ENCODE data around the gene ZZZ3. TPM values are rescaled to one million over a fixed set of nuclear protein-coding genes. Genes with fewer than 3 reads are reported as not detected.
"Not testable (repeated sequence)": the region's sequence is repeated elsewhere in the genome, so short reads cannot be mapped to it uniquely, and the experiment has no call there.

Gene ZZZ3
- total RNA-seq, 4 donors from 2014 or later = 50.6 to 117 (median 54.5) TPM

DNA sequence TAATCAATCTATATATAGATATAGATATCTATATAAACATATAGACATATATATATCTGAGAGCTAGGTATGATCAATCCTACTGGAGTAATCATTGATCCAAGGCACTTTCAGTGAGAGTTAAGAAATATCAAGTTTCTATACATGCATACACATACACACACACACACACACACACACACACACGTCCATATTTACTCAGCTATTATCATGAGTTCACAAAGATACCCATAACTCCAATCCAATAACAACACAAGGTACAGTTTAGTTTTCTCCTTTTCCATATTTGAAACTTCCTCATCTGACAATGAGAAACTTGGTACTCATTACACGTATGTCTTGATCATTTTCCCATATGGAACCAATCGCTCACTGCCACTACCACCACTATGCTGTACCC is 27.3 kb upstream of the ZZZ3 start:
- no peak for TF ChIP-seq POLR2A (IDR thresholded peaks at IDR 0.05)
- no peak for TF ChIP-seq POLR2AphosphoS5 (IDR thresholded peaks at IDR 0.05)
- no peak for DNase-seq (ENCODE audit: low spot score in 2 of 2)
- no peak overlapping the region for H3K27ac ChIP-seq
- no peaks in the 10 kb centered on the region for H3K4me1 ChIP-seq
- H3K27me3 ChIP-seq = no peaks in the 10 kb centered on the region
- WGBS = 92% methylated on average over 3 of the region's 3 CpGs
- H3K4me3 ChIP-seq = no peak overlapping the region
- H3K9me3 ChIP-seq = no peaks in the 10 kb centered on the region
- peaks cover 60% of the 10 kb centered on the region for H3K36me3 ChIP-seq

DNA sequence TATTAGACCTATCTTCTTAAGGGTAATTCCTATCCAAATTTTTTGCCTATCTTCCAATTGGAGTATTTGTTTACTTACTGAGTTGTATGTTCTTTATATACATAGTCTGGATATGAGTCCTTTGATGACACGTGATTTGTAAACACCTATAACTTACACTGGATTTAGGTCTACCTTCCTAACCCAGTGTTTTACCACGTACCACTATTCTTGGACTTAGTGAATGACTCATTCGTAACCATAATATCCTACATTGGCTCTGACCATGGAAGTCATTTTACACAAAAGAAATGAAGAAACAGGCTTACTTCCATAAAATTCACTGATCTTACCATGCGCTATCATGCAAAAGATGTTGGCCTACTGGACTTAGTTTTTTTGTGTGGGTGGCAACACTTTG is 23.9 kb upstream of the ZZZ3 start:
- no peaks in the 10 kb centered on the region for H3K4me1 ChIP-seq
- peaks cover 44% of the 10 kb centered on the region for H3K36me3 ChIP-seq
- H3K27me3 ChIP-seq = no peaks in the 10 kb centered on the region
- DNase-seq (ENCODE audit: low spot score in 2 of 2) = no peak
- 96% methylated on average over 4 of the region's 4 CpGs for WGBS
- TF ChIP-seq POLR2AphosphoS5 (IDR thresholded peaks at IDR 0.05) (no peak), EP300 (IDR thresholded peaks at IDR 0.05) (no peak), POLR2A (IDR thresholded peaks at IDR 0.05) (no peak)
- TF ChIP-seq, protein P1, sequence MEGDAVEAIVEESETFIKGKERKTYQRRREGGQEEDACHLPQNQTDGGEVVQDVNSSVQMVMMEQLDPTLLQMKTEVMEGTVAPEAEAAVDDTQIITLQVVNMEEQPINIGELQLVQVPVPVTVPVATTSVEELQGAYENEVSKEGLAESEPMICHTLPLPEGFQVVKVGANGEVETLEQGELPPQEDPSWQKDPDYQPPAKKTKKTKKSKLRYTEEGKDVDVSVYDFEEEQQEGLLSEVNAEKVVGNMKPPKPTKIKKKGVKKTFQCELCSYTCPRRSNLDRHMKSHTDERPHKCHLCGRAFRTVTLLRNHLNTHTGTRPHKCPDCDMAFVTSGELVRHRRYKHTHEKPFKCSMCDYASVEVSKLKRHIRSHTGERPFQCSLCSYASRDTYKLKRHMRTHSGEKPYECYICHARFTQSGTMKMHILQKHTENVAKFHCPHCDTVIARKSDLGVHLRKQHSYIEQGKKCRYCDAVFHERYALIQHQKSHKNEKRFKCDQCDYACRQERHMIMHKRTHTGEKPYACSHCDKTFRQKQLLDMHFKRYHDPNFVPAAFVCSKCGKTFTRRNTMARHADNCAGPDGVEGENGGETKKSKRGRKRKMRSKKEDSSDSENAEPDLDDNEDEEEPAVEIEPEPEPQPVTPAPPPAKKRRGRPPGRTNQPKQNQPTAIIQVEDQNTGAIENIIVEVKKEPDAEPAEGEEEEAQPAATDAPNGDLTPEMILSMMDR (IDR thresholded peaks at IDR 0.05) = no peak
- no peak overlapping the region for H3K4me3 ChIP-seq
- no peaks in the 10 kb centered on the region for H3K9me3 ChIP-seq
- H3K27ac ChIP-seq = no peak overlapping the region

DNA sequence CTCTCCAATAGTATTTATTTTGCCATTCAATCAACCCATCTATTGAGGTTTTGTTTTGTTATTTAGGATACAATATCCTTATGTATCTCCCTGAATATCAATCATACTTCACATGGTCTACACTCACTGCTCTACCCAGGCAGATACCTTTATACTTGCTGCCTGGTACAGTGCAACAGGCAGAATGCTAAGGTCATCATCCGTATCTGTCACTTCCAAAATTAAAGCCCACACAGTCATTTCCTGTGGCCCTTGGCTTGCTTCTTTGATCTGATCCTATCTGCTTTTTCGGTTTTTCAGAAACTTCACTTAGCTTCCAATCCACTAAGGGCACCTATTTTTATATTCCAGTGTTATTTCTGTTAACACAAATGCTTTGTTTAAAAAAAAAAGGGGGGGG is 22.3 kb upstream of the ZZZ3 start:
- Histone ChIP-seq H3K27ac (no peak overlapping the region), H3K27me3 (no peaks in the 10 kb centered on the region), H3K36me3 (peaks cover 34% of the 10 kb centered on the region), H3K4me1 (no peaks in the 10 kb centered on the region), H3K9me3 (no peaks in the 10 kb centered on the region), H3K4me3 (no peak overlapping the region)
- WGBS = 71% methylated on average over 2 of the region's 2 CpGs
- DNase-seq (ENCODE audit: low spot score in 2 of 2) = no peak
- TF ChIP-seq, protein P1 (IDR thresholded peaks at IDR 0.05) = no peak
- no peak for TF ChIP-seq POLR2AphosphoS5 (IDR thresholded peaks at IDR 0.05)
- TF ChIP-seq POLR2A (IDR thresholded peaks at IDR 0.05) = no peak
- TF ChIP-seq EP300 (IDR thresholded peaks at IDR 0.05) = no peak

DNA sequence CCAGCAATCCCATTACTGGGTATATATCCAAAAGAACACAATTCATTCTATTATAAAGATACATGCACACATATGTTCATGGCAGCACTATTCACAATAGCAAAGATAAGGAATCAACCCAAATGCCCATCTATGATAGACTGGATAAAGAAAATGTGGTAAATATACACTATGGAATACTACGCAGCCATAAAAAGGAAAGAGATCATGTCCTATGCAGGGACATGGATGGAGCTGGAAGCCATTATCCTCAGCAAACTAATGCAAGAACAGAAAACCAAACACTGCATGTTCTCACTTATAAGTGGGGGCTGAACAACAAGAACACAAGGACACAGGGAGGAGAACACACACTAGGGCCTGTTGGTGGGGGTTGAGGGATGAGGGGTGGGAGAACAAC is 17.2 kb upstream of the ZZZ3 start:
- not testable (repeated sequence) for H3K27me3 ChIP-seq; H3K27ac ChIP-seq; H3K4me1 ChIP-seq; H3K4me3 ChIP-seq; DNase-seq (ENCODE audit: low spot score in 2 of 2); H3K9me3 ChIP-seq
- peaks cover 30% of the 10 kb centered on the region for H3K36me3 ChIP-seq
- 100% methylated on average over 1 of the region's 1 CpG for WGBS

DNA sequence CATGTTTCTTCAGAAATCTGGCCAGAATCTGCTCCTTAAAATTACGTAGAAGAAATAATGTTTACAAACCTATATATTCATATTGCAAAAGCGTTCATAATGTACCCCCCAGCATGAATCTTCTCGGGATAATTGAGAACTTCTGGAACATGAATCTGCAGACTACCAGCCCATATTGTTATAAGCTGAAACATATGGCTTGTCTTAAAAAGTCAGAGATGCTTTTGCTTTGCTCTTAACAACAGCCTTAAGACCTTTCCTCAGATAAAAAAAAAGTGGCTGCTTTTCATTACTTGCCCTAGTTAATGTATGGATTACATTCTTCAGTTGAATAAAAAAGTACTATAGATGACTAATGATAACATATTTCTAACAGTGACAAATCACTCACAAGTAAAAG is 15.0 kb upstream of the ZZZ3 start:
- no peak for DNase-seq (ENCODE audit: low spot score in 2 of 2)
- no peak overlapping the region for H3K27ac ChIP-seq
- H3K4me3 ChIP-seq = no peak overlapping the region
- H3K4me1 ChIP-seq = no peaks in the 10 kb centered on the region
- WGBS = 79% methylated on average over 3 of the region's 3 CpGs
- H3K27me3 ChIP-seq = no peaks in the 10 kb centered on the region
- H3K9me3 ChIP-seq = no peaks in the 10 kb centered on the region
- TF ChIP-seq EP300 (IDR thresholded peaks at IDR 0.05) (no peak), POLR2A (IDR thresholded peaks at IDR 0.05) (no peak), POLR2AphosphoS5 (IDR thresholded peaks at IDR 0.05) (no peak)
- TF ChIP-seq, protein P1 (IDR thresholded peaks at IDR 0.05) = no peak
- H3K36me3 ChIP-seq = peaks cover 48% of the 10 kb centered on the region

DNA sequence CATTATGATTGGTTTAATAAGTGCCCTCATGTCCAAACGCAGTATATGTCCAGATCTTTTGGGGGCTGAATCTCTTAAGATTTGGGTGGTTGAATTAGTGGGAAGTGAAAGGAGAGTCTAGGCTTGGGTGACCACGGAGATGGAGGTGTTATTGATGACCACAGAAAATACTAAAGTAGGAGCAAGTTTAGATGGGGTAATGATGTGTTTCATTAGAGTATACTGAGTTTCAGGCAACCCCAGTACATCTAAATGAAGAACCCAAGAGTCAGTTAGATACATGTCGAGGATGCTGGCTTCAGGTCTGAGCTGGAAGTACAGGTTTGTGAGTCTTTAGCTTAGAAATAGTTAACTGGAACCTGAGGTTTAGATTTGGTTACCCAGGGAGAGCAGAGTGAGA is 6.5 kb upstream of the ZZZ3 start:
- Histone ChIP-seq H3K4me3 (no peak overlapping the region), H3K4me1 (peaks cover 9% of the 10 kb centered on the region), H3K27me3 (no peaks in the 10 kb centered on the region), H3K27ac (no peak overlapping the region), H3K9me3 (no peaks in the 10 kb centered on the region), H3K36me3 (peaks cover 19% of the 10 kb centered on the region)
- 88% methylated on average over 3 of the region's 3 CpGs for WGBS
- TF ChIP-seq POLR2A (IDR thresholded peaks at IDR 0.05) (no peak), EP300 (IDR thresholded peaks at IDR 0.05) (no peak), POLR2AphosphoS5 (IDR thresholded peaks at IDR 0.05) (no peak)
- TF ChIP-seq, protein P1 (IDR thresholded peaks at IDR 0.05) = no peak
- DNase-seq (ENCODE audit: low spot score in 2 of 2) = no peak

Measured in suprapubic skin (tissue), 4 donors.